ENCODE data around the gene DNAH1. TPM values are rescaled to one million over a fixed set of nuclear protein-coding genes. Genes with fewer than 3 reads are reported as not detected.

The DNAH1 gene
- total and polyA plus RNA-seq, 2 of the 13 experiments (the other 11 are each of a cell fraction or from before 2014, with no cell fraction given) = 0.64 to 3.5 TPM

- TF ChIP-seq REST (IDR thresholded peaks at IDR 0.05; ENCODE audit: borderline replicate concordance in 1 of 2, low read depth in 1 of 2, low read length in 2 of 2) = peak in 1 of 2 experiments; percentile 48; a peak in 1 of 4 replicates
- TF ChIP-seq ZNF430 (CRISPR knock-in tag; IDR thresholded peaks at IDR 0.05) = peak; percentile 84; the same call in 1 of the 2 replicates
- TF ChIP-seq GATA4 (IDR thresholded peaks at IDR 0.05; ENCODE audit: borderline replicate concordance, low read depth) = peak; percentile 64; the same call in 1 of the 2 replicates
- no peak for TF ChIP-seq PAWR (CRISPR knock-in tag; IDR thresholded peaks at IDR 0.05; ENCODE audit: borderline replicate concordance)
- TF ChIP-seq ZNF230 (CRISPR knock-in tag; IDR thresholded peaks at IDR 0.05) = peak; percentile 69; the same call in 1 of the 2 replicates
- TF ChIP-seq MIER3 (CRISPR knock-in tag; IDR thresholded peaks at IDR 0.05; ENCODE audit: borderline replicate concordance) = 0 out of 2 replicates have a peak, but pooled peaks have one; percentile 22
- peak; percentile 93 for TF ChIP-seq ZNF687 (CRISPR knock-in tag; IDR thresholded peaks at IDR 0.05)
- peak; percentile 58; the same call in 1 of the 2 replicates for TF ChIP-seq SOX5 (CRISPR knock-in tag; IDR thresholded peaks at IDR 0.05; ENCODE audit: borderline replicate concordance)
- TF ChIP-seq KLF16 (CRISPR knock-in tag; IDR thresholded peaks at IDR 0.05) = peak in 1 of 2 experiments; percentile 36; a peak in 1 of 4 replicates
- no peak for TF ChIP-seq BATF2 (CRISPR knock-in tag; IDR thresholded peaks at IDR 0.05)
- peak; percentile 49; the same call in 1 of the 2 replicates for TF ChIP-seq MAZ (IDR thresholded peaks at IDR 0.05; ENCODE audit: borderline replicate concordance, low read depth, low read length)
- TF ChIP-seq MAZ (CRISPR knock-in tag; IDR thresholded peaks at IDR 0.05; ENCODE audit: low read depth) = no peak
- TF ChIP-seq ARID5B (CRISPR knock-in tag; IDR thresholded peaks at IDR 0.05) = peak; percentile 45; the same call in 1 of the 2 replicates
- no peak for TF ChIP-seq SMYD3 (CRISPR knock-in tag; IDR thresholded peaks at IDR 0.05)
These were observed 129.0 kb downstream of the DNAH1 start, which contains the start of gene SEMA3G (continued) for GRCh38 chr3:52444860-52445793.
